Measurements from ENCODE around the gene ACBD4.

The ACBD4 gene

GRCh38 chr17:45161288-45162024 is 26.0 kb downstream of the ACBD4 start, which contains the start of gene HEXIM2:
Gene HEXIM2, plus strand, starts transcription at chr17:45161875. Its CDS starts 919 bp downstream, at chr17:45162794.
- peak; percentile 97 to 99 for DNase-seq

GRCh38 chr17:45162025-45162687 is 26.7 kb downstream of the ACBD4 start:
- DNase-seq = no peak

- no peak for DNase-seq
Measured at GRCh38 chr17:45164734-45165269, 29.3 kb downstream of the ACBD4 start.

- DNase-seq = no peak
Measured at GRCh38 chr17:45168991-45169752, 33.7 kb downstream of the ACBD4 start.

- no peak for DNase-seq
Measured at GRCh38 chr17:45170280-45170930, 34.9 kb downstream of the ACBD4 start.

- no peak for DNase-seq
Measured at GRCh38 chr17:45170931-45171337, 35.4 kb downstream of the ACBD4 start.

GRCh38 chr17:45171338-45172231 is 36.1 kb downstream of the ACBD4 start:
- no peak for DNase-seq

- no peak for DNase-seq
Measured at GRCh38 chr17:45172232-45172540, 36.7 kb downstream of the ACBD4 start.

GRCh38 chr17:45172541-45173286 is 37.2 kb downstream of the ACBD4 start:
- peak; percentile 24 to 33 for DNase-seq

- no peak for DNase-seq
Measured at GRCh38 chr17:45175759-45176115, 40.2 kb downstream of the ACBD4 start.

- DNase-seq = no peak
Measured at GRCh38 chr17:45177563-45177962, 42.1 kb downstream of the ACBD4 start.

GRCh38 chr17:45184144-45184543 is 48.7 kb downstream of the ACBD4 start:
- DNase-seq = no peak

GRCh38 chr17:45186801-45187354 is 51.4 kb downstream of the ACBD4 start:
- no peak for DNase-seq

GRCh38 chr17:45189009-45189408 is 53.5 kb downstream of the ACBD4 start:
- DNase-seq = no peak

GRCh38 chr17:45190503-45191255 is 55.2 kb downstream of the ACBD4 start:
- no peak for DNase-seq
